Lung (tissue), 12 donors: ENCODE data around the gene FAM168A. TPM values are rescaled to one million over a fixed set of nuclear protein-coding genes. Genes with fewer than 3 reads are reported as not detected.
A peak's percentile ranks its signal among the peaks of the same experiment; 100 is the strongest.

ENCODE experiments used
- ATAC-seq: fragments of 200-7000 bp; cut with Tn5 transposase; one replicate; pipeline ENCODE4 v1.9.1; 2020; ENCODE audit warnings: moderate number of reproducible peaks; ENCODE audit not compliant: insufficient read depth, low FRiP score
- DNase-seq, 3 donors: peaks; one replicate each; pipeline ENCODE4 v3.0.0-alpha.2; 2013 to 2017
- H3K27ac ChIP-seq, 2 donors: one replicate each; pipeline ENCODE4 v1.5.1; 2013; ENCODE audit warnings: mild to moderate bottlenecking in 2 of 2, moderate library complexity in 2 of 2, control low read depth in 1 of 2, inconsistent platforms in 1 of 2, low read depth in 1 of 2, low read length in 1 of 2
- H3K27me3 ChIP-seq, 3 donors: one replicate each; pipeline ENCODE4 v1.5.1; 2013; ENCODE audit warnings: low read length in 2 of 3; ENCODE audit not compliant: control insufficient read depth in 3 of 3, insufficient read depth in 3 of 3
- H3K36me3 ChIP-seq, 4 donors: one replicate each; pipeline ENCODE4 v1.5.1; 2013; ENCODE audit warnings: low read length in 4 of 4, mild to moderate bottlenecking in 1 of 4, moderate library complexity in 1 of 4; ENCODE audit not compliant: control insufficient read depth in 4 of 4, insufficient read depth in 4 of 4
- H3K4me1 ChIP-seq, 5 donors: one replicate each; pipeline ENCODE4 v1.5.1; 2013; ENCODE audit warnings: low read length in 5 of 5, mild to moderate bottlenecking in 2 of 5, moderate library complexity in 1 of 5; ENCODE audit not compliant: control insufficient read depth in 5 of 5, insufficient read depth in 5 of 5
- H3K4me3 ChIP-seq: one replicate; pipeline ENCODE4 v1.5.1; 2013; ENCODE audit warnings: mild to moderate bottlenecking, control low read depth, moderate library complexity
- H3K9ac ChIP-seq, 2 donors: one replicate each; pipeline ENCODE4 v1.5.1; 2013; ENCODE audit warnings: low read length in 2 of 2, control low read depth in 1 of 2; ENCODE audit not compliant: insufficient read depth in 1 of 2
- H3K9me3 ChIP-seq, 4 donors: one replicate each; pipeline ENCODE4 v1.5.1; 2013; ENCODE audit warnings: low read length in 3 of 4, mild to moderate bottlenecking in 1 of 4, moderate library complexity in 1 of 4; ENCODE audit not compliant: control insufficient read depth in 4 of 4, insufficient read depth in 3 of 4
- WGBS, 2 donors: extraction: QIAGEN DNeasy Blood & Tissue Kit; methylation state at CpG; one replicate each; pipeline ENCODE4 v1.1.7; 2013; 5-methylcytosine and 5-hydroxymethylcytosine counted together
- polyA plus RNA-seq, 2 donors: library from polyadenylated mRNA; stranded (reverse); fragments of 200-250 nt; gene quantifications; one replicate each; pipeline ENCODE4 v1.2.1, GENCODE V29; 2013
- total RNA-seq, 2 donors: library from RNA; depleted of rRNA in 1 of 2; stranded (reverse); fragments of >200 nt in 1 of 2; gene quantifications; one replicate each; pipeline ENCODE4 v1.2.1, GENCODE V29; 2014 to 2021
- TF ChIP-seq, protein P1 (sequence below): IDR thresholded peaks from 2 replicates; pipeline ENCODE4 v1.5.1; 2012; ENCODE audit warnings: mild to moderate bottlenecking; ENCODE audit errors: control extremely low read depth, extremely low read depth
- donor health status: control.
- donor health status: control.
- donor health status: Bipolar disorder and iron deficiency.
- donor health status: healthy.
- donor health status: DM: yes; HTN: yes; CAD: no.

Gene FAM168A
- total and polyA plus RNA-seq, 4 donors: 6.7 to 25.5 (median 17.1) TPM

GRCh38 chr11:73553266-73553665 lies 44.6 kb downstream of the FAM168A start:
- H3K9ac ChIP-seq: no peak overlapping the region
- ATAC-seq: no peak
- 95 to 99% methylated on average over 2 of the region's 2 CpGs for WGBS, 2 donors
- no peak overlapping the region for H3K27ac ChIP-seq
- H3K4me3 ChIP-seq: no peak overlapping the region
- TF ChIP-seq, protein P1, sequence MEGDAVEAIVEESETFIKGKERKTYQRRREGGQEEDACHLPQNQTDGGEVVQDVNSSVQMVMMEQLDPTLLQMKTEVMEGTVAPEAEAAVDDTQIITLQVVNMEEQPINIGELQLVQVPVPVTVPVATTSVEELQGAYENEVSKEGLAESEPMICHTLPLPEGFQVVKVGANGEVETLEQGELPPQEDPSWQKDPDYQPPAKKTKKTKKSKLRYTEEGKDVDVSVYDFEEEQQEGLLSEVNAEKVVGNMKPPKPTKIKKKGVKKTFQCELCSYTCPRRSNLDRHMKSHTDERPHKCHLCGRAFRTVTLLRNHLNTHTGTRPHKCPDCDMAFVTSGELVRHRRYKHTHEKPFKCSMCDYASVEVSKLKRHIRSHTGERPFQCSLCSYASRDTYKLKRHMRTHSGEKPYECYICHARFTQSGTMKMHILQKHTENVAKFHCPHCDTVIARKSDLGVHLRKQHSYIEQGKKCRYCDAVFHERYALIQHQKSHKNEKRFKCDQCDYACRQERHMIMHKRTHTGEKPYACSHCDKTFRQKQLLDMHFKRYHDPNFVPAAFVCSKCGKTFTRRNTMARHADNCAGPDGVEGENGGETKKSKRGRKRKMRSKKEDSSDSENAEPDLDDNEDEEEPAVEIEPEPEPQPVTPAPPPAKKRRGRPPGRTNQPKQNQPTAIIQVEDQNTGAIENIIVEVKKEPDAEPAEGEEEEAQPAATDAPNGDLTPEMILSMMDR: no peak
- peaks cover 0 to 9% (median 0%) of the 10 kb centered on the region in 5 donors for H3K4me1 ChIP-seq
- H3K36me3 ChIP-seq: no peaks in the 10 kb centered on the region
- no peaks in the 10 kb centered on the region for H3K9me3 ChIP-seq
- DNase-seq: no peak
- no peaks in the 10 kb centered on the region for H3K27me3 ChIP-seq

DNA sequence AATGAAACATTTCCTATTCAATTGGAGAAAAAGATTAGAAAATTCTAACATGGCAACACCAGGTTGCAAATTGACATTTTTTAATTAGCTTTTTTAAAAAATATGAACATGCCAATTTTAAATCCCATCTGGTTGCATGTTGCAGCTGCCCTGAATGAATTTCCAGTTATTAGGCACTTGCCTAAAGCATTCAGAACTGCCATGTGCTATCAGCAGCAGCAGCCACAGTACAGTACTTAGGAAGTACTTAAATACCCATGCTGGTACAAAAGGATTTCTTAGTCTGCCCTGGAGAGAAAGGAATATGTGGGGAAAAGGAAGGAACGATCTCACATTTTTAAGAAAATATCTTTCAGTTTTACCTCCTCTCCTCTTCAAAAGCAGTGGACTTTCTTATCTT lies 46.2 kb downstream of the FAM168A start:
- TF ChIP-seq, protein P1: no peak
- H3K9me3 ChIP-seq: no peaks in the 10 kb centered on the region
- 46 to 71% methylated on average over 1 of the region's 1 CpG for WGBS, 2 donors
- H3K4me1 ChIP-seq: peaks cover 0 to 9% (median 0%) of the 10 kb centered on the region in 5 donors
- peak overlapping the region in 1 of 2 donors; percentile 8 for H3K9ac ChIP-seq
- no peak overlapping the region for H3K27ac ChIP-seq
- no peak for ATAC-seq
- no peaks in the 10 kb centered on the region for H3K36me3 ChIP-seq
- DNase-seq: peak in 1 of 3 donors; percentile 44
- H3K4me3 ChIP-seq: no peak overlapping the region
- no peaks in the 10 kb centered on the region for H3K27me3 ChIP-seq

DNA sequence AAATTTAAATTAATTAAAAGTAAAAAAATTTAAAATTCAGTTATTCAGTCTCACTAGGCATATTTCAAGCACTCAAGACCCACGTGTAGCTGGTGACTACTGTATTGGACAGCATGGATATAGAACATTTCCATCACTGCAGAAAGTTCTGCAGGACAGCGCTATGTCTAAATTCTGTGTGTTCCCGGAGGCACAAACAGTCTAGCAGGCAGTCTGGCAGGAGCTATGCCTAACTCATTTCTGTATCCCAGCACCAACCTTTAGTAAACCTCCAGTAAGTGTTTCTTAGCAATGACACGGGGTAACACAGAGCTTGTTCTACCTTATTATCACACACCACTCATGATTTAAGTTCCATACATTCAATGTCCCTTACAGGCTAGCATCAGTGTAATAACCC lies 48.5 kb downstream of the FAM168A start:
- H3K4me3 ChIP-seq: no peak overlapping the region
- no peak overlapping the region for H3K9ac ChIP-seq
- H3K4me1 ChIP-seq: peaks cover 0 to 2% (median 0%) of the 10 kb centered on the region in 5 donors
- ATAC-seq (no peak), DNase-seq (no peak)
- H3K36me3 ChIP-seq: no peaks in the 10 kb centered on the region
- TF ChIP-seq, protein P1: no peak
- WGBS, 2 donors: 78 to 85% methylated on average over 4 of the region's 4 CpGs
- H3K9me3 ChIP-seq: no peaks in the 10 kb centered on the region
- H3K27me3 ChIP-seq: no peaks in the 10 kb centered on the region
- no peak overlapping the region for H3K27ac ChIP-seq
